ENCODE results near the gene PBX4.

Gene PBX4

DNA sequence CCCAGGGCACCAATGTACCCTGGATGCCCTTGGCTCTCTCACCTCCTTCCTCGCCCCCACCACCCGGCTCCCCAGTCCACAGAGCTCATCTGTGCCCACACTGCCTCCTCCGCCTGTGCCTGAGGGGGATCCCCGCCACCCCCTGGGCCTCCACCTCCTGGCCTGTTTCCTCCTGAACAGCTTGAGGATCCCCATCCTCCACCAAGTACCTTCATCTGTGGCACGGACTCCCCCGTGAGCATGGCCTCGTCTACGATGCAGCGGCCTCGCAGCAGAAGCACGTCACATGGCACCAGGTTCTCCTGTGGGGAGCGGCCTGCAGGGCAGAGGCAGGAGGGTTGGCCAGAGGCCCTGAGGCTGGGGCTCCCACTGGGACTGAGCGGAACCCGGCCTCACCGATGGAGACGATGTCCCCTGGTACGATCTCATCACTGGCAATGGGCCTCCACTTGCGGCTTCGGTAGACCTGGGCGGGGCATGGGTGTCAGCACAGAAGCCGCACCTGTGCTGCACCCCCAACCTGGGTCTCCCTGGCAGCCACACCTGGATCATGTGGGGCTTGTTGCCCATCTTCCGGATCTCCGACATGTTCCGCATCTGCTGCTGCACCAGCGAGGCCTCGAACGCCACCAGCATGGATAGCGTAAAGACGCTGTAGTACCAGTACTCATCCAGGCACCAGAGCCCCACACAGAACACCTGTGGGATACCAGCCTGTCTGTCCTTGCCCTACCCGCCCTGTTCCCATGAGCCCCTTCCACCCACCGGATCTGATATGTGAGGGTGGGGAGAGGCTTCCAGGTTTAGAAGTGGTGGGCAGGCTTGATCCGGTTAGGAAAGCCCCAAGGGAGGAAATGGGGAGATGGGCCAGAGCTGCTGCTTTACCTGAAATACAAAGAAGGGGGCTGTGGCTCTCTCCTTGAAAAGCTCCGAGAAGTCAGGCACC is 38.2 kb upstream of the PBX4 start:
- Histone ChIP-seq H4K20me1 (ENCODE audit: low read depth, low read length) (no peaks in the 10 kb centered on the region), H3K4me3 (ENCODE audit: insufficient read depth, low read length, poor library complexity, severe bottlenecking) (no peak overlapping the region), H3K36me3 (ENCODE audit: low read length) (0 out of 2 replicates have a peak, but pooled peaks cover 9% of the 10 kb centered on the region), H3K79me2 (ENCODE audit: insufficient read depth, low read length) (peaks cover 20% of the 10 kb centered on the region), H2AFZ (ENCODE audit: low read depth, low read length, severe bottlenecking) (no peak overlapping the region), H3K9me3 (ENCODE audit: insufficient read depth, low read length) (no peaks in the 10 kb centered on the region), H3K9ac (ENCODE audit: low read length) (no peak overlapping the region), H3K4me2 (ENCODE audit: low read depth, low read length, poor library complexity, severe bottlenecking) (no peak overlapping the region), H3K9me2 (replicated peaks; ENCODE audit: insufficient read depth, low read length) (no peaks in the 10 kb centered on the region), H3F3A (ENCODE audit: insufficient read depth) (peaks cover 5% of the 10 kb centered on the region; the same call in 1 of the 2 replicates), H3K27me3 (ENCODE audit: low read length) (no peaks in the 10 kb centered on the region), H3K27ac (ENCODE audit: low read depth, low read length) (no peak overlapping the region)
- no peak for TF ChIP-seq EZH2phosphoT487 (conservative IDR thresholded peaks at IDR 0.05; ENCODE audit: low read length)
- TF ChIP-seq, protein P1, sequence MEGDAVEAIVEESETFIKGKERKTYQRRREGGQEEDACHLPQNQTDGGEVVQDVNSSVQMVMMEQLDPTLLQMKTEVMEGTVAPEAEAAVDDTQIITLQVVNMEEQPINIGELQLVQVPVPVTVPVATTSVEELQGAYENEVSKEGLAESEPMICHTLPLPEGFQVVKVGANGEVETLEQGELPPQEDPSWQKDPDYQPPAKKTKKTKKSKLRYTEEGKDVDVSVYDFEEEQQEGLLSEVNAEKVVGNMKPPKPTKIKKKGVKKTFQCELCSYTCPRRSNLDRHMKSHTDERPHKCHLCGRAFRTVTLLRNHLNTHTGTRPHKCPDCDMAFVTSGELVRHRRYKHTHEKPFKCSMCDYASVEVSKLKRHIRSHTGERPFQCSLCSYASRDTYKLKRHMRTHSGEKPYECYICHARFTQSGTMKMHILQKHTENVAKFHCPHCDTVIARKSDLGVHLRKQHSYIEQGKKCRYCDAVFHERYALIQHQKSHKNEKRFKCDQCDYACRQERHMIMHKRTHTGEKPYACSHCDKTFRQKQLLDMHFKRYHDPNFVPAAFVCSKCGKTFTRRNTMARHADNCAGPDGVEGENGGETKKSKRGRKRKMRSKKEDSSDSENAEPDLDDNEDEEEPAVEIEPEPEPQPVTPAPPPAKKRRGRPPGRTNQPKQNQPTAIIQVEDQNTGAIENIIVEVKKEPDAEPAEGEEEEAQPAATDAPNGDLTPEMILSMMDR (IDR thresholded peaks at IDR 0.05; ENCODE audit: insufficient read depth, low read length, poor library complexity, severe bottlenecking) = no peak

- no peaks in the 10 kb centered on the region for H4K20me1 ChIP-seq (ENCODE audit: low read depth, low read length)
- no peak overlapping the region for H2AFZ ChIP-seq (ENCODE audit: low read depth, low read length, severe bottlenecking)
- no peak for TF ChIP-seq EZH2phosphoT487 (conservative IDR thresholded peaks at IDR 0.05; ENCODE audit: low read length)
- TF ChIP-seq, protein P1 (IDR thresholded peaks at IDR 0.05; ENCODE audit: insufficient read depth, low read length, poor library complexity, severe bottlenecking) = no peak
- H3F3A ChIP-seq (ENCODE audit: insufficient read depth) = no peaks in the 10 kb centered on the region
- no peaks in the 10 kb centered on the region for H3K9me2 ChIP-seq (replicated peaks; ENCODE audit: insufficient read depth, low read length)
- no peak overlapping the region for H3K9ac ChIP-seq (ENCODE audit: low read length)
- H3K4me3 ChIP-seq (ENCODE audit: insufficient read depth, low read length, poor library complexity, severe bottlenecking) = no peak overlapping the region
- H3K27me3 ChIP-seq (ENCODE audit: low read length) = no peaks in the 10 kb centered on the region
- H3K9me3 ChIP-seq (ENCODE audit: insufficient read depth, low read length) = no peaks in the 10 kb centered on the region
- peaks cover 11% of the 10 kb centered on the region for H3K79me2 ChIP-seq (ENCODE audit: insufficient read depth, low read length)
- H3K27ac ChIP-seq (ENCODE audit: low read depth, low read length) = no peak overlapping the region
- H3K4me2 ChIP-seq (ENCODE audit: low read depth, low read length, poor library complexity, severe bottlenecking) = no peak overlapping the region
- H3K36me3 ChIP-seq (ENCODE audit: low read length) = 0 out of 2 replicates have a peak, but pooled peaks cover 9% of the 10 kb centered on the region
These were observed 37.3 kb upstream of the PBX4 start for GRCh38 chr19:19655641-19656343.

DNA sequence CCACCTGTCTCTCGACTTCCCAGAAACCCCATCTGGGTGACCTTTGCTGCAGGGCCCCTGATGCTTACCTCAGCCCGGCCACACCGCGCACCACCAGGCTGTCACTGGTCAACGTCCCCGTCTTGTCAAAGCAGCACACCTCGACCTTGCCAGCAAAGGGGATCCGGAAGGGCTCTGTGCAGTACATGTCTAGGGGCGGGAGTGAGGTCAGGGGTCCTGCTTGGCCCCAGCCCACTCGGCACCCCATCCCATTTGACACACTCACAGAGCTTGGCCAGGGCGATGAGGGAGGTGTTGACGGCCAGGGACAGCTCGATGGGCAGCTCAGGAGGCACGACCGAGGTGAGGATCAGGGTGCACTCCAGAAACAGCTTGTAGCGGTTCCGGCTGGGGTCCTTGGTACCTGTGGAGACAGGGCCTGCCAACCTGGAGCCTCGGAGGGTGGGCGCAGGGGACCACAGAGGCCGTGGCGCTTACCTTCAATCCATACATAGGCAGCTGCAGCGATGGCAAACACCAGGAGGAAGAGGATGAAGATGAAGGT is 36.6 kb upstream of the PBX4 start:
- TF ChIP-seq, protein P1 (IDR thresholded peaks at IDR 0.05; ENCODE audit: insufficient read depth, low read length, poor library complexity, severe bottlenecking) = no peak
- no peak for TF ChIP-seq EZH2phosphoT487 (conservative IDR thresholded peaks at IDR 0.05; ENCODE audit: low read length)

More for the DNA sequence above, 36.6 kb upstream of the PBX4 start:
- Histone ChIP-seq H3K9me3 (ENCODE audit: insufficient read depth, low read length) (no peaks in the 10 kb centered on the region), H3K79me2 (ENCODE audit: insufficient read depth, low read length) (peaks cover 7% of the 10 kb centered on the region), H3K27me3 (ENCODE audit: low read length) (no peaks in the 10 kb centered on the region), H3K4me2 (ENCODE audit: low read depth, low read length, poor library complexity, severe bottlenecking) (no peak overlapping the region), H4K20me1 (ENCODE audit: low read depth, low read length) (no peaks in the 10 kb centered on the region), H3K4me3 (ENCODE audit: insufficient read depth, low read length, poor library complexity, severe bottlenecking) (no peak overlapping the region), H2AFZ (ENCODE audit: low read depth, low read length, severe bottlenecking) (no peak overlapping the region), H3K27ac (ENCODE audit: low read depth, low read length) (no peak overlapping the region), H3K36me3 (ENCODE audit: low read length) (0 out of 2 replicates have a peak, but pooled peaks cover 9% of the 10 kb centered on the region), H3K9me2 (replicated peaks; ENCODE audit: insufficient read depth, low read length) (no peaks in the 10 kb centered on the region), H3F3A (ENCODE audit: insufficient read depth) (no peaks in the 10 kb centered on the region), H3K9ac (ENCODE audit: low read length) (no peak overlapping the region)
